ENCODE measurements around the gene AKTIP. TPM values are rescaled to one million over a fixed set of nuclear protein-coding genes. Genes with fewer than 3 reads are reported as not detected.

AKTIP gene
- total RNA-seq, 1 donor: 25.0 TPM

GRCh38 chr16:53498984-53499383, 4.0 kb downstream of the AKTIP start:
- H4K20me1 ChIP-seq (ENCODE audit: insufficient read depth, low read length): peaks cover 6% of the 10 kb centered on the region
- peaks cover 15% of the 10 kb centered on the region for H3K4me1 ChIP-seq (ENCODE audit: insufficient read depth, low read length)
- no peak for DNase-seq (ENCODE audit: insufficient read length, low spot score, missing footprints)
- H3K36me3 ChIP-seq (ENCODE audit: insufficient read depth, low read length): peaks cover 44% of the 10 kb centered on the region
- H3K4me3 ChIP-seq (ENCODE audit: insufficient read depth, low read length): no peak overlapping the region
- H3K9me3 ChIP-seq (ENCODE audit: low read depth, low read length): no peaks in the 10 kb centered on the region
- H3K27me3 ChIP-seq (ENCODE audit: insufficient read depth, low read length): no peaks in the 10 kb centered on the region
- no peak overlapping the region for H2AFZ ChIP-seq (ENCODE audit: low read length)
- no peak overlapping the region for H3K27ac ChIP-seq (ENCODE audit: low read depth, low read length)
- TF ChIP-seq, protein P1, sequence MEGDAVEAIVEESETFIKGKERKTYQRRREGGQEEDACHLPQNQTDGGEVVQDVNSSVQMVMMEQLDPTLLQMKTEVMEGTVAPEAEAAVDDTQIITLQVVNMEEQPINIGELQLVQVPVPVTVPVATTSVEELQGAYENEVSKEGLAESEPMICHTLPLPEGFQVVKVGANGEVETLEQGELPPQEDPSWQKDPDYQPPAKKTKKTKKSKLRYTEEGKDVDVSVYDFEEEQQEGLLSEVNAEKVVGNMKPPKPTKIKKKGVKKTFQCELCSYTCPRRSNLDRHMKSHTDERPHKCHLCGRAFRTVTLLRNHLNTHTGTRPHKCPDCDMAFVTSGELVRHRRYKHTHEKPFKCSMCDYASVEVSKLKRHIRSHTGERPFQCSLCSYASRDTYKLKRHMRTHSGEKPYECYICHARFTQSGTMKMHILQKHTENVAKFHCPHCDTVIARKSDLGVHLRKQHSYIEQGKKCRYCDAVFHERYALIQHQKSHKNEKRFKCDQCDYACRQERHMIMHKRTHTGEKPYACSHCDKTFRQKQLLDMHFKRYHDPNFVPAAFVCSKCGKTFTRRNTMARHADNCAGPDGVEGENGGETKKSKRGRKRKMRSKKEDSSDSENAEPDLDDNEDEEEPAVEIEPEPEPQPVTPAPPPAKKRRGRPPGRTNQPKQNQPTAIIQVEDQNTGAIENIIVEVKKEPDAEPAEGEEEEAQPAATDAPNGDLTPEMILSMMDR (IDR thresholded peaks at IDR 0.05; ENCODE audit: extremely low read depth, low read depth, low read length): no peak
- H3K4me2 ChIP-seq (ENCODE audit: insufficient read depth, low read length): no peak overlapping the region
- H3K79me2 ChIP-seq (ENCODE audit: insufficient read depth, low read length): peaks cover 17% of the 10 kb centered on the region

GRCh38 chr16:53495325-53495724, 7.7 kb downstream of the AKTIP start:
- no peak overlapping the region for H3K4me3 ChIP-seq (ENCODE audit: insufficient read depth, low read length)
- no peak overlapping the region for H3K27ac ChIP-seq (ENCODE audit: low read depth, low read length)
- no peaks in the 10 kb centered on the region for H3K9me3 ChIP-seq (ENCODE audit: low read depth, low read length)
- H2AFZ ChIP-seq (ENCODE audit: low read length): no peak overlapping the region
- TF ChIP-seq, protein P1 (IDR thresholded peaks at IDR 0.05; ENCODE audit: extremely low read depth, low read depth, low read length): peak; percentile 16
- no peaks in the 10 kb centered on the region for H3K27me3 ChIP-seq (ENCODE audit: insufficient read depth, low read length)
- H3K4me1 ChIP-seq (ENCODE audit: insufficient read depth, low read length): no peaks in the 10 kb centered on the region
- H4K20me1 ChIP-seq (ENCODE audit: insufficient read depth, low read length): no peaks in the 10 kb centered on the region
- H3K4me2 ChIP-seq (ENCODE audit: insufficient read depth, low read length): no peak overlapping the region
- DNase-seq (ENCODE audit: insufficient read length, low spot score, missing footprints): no peak
- peaks cover 52% of the 10 kb centered on the region for H3K36me3 ChIP-seq (ENCODE audit: insufficient read depth, low read length)
- no peaks in the 10 kb centered on the region for H3K79me2 ChIP-seq (ENCODE audit: insufficient read depth, low read length)

GRCh38 chr16:53494636-53495035, 8.4 kb downstream of the AKTIP start:
- DNase-seq (ENCODE audit: insufficient read length, low spot score, missing footprints): no peak
- H3K9me3 ChIP-seq (ENCODE audit: low read depth, low read length): no peaks in the 10 kb centered on the region
- H3K36me3 ChIP-seq (ENCODE audit: insufficient read depth, low read length): peaks cover 55% of the 10 kb centered on the region
- no peaks in the 10 kb centered on the region for H4K20me1 ChIP-seq (ENCODE audit: insufficient read depth, low read length)
- H3K4me3 ChIP-seq (ENCODE audit: insufficient read depth, low read length): no peak overlapping the region
- H3K4me2 ChIP-seq (ENCODE audit: insufficient read depth, low read length): no peak overlapping the region
- TF ChIP-seq, protein P1 (IDR thresholded peaks at IDR 0.05; ENCODE audit: extremely low read depth, low read depth, low read length): no peak
- no peaks in the 10 kb centered on the region for H3K27me3 ChIP-seq (ENCODE audit: insufficient read depth, low read length)
- H3K27ac ChIP-seq (ENCODE audit: low read depth, low read length): no peak overlapping the region
- no peak overlapping the region for H2AFZ ChIP-seq (ENCODE audit: low read length)
- no peaks in the 10 kb centered on the region for H3K79me2 ChIP-seq (ENCODE audit: insufficient read depth, low read length)
- no peaks in the 10 kb centered on the region for H3K4me1 ChIP-seq (ENCODE audit: insufficient read depth, low read length)

- H3K36me3 ChIP-seq (ENCODE audit: insufficient read depth, low read length): peaks cover 44% of the 10 kb centered on the region
- H3K9me3 ChIP-seq (ENCODE audit: low read depth, low read length): no peaks in the 10 kb centered on the region
- TF ChIP-seq, protein P1 (IDR thresholded peaks at IDR 0.05; ENCODE audit: extremely low read depth, low read depth, low read length): no peak
Measured at GRCh38 chr16:53492503-53492902, 10.5 kb downstream of the AKTIP start.

More at GRCh38 chr16:53492503-53492902, 10.5 kb downstream of the AKTIP start:
- H3K4me3 ChIP-seq (ENCODE audit: insufficient read depth, low read length): no peak overlapping the region
- no peak overlapping the region for H2AFZ ChIP-seq (ENCODE audit: low read length)
- H3K4me2 ChIP-seq (ENCODE audit: insufficient read depth, low read length): no peak overlapping the region
- no peaks in the 10 kb centered on the region for H4K20me1 ChIP-seq (ENCODE audit: insufficient read depth, low read length)
- no peaks in the 10 kb centered on the region for H3K4me1 ChIP-seq (ENCODE audit: insufficient read depth, low read length)
- H3K27ac ChIP-seq (ENCODE audit: low read depth, low read length): no peak overlapping the region
- no peak for DNase-seq (ENCODE audit: insufficient read length, low spot score, missing footprints)
- no peaks in the 10 kb centered on the region for H3K27me3 ChIP-seq (ENCODE audit: insufficient read depth, low read length)
- no peaks in the 10 kb centered on the region for H3K79me2 ChIP-seq (ENCODE audit: insufficient read depth, low read length)

Measured in osteoblast (primary cell).